HEK293T (cell line): Measurements from ENCODE around the gene DNAH12.
A peak's percentile ranks its signal among the peaks of the same experiment; 100 is the strongest.

Experiments used
- CTCF ChIA-PET: fragments of 350-600 bp; formaldehyde crosslinking; extraction: SDS; loops from one replicate; lab custom pipeline; 2021; ENCODE audit warnings: antibody characterized with exemption, inconsistent platforms; lab: Yijun Ruan, JAX
- POLR2A ChIA-PET: fragments of 350-600 bp; formaldehyde crosslinking; extraction: SDS; loops from one replicate; lab custom pipeline; 2020; ENCODE audit warnings: antibody characterized with exemption, inconsistent platforms; lab: Yijun Ruan, JAX
- DNase-seq: peaks from one replicate; pipeline ENCODE4 v3.0.0; 2012; ENCODE audit warnings: mixed read lengths; ENCODE audit errors: extremely low spot score
- ARNT ChIP-seq: fragments of 450-650 bp; IDR thresholded peaks from 2 replicates; pipeline ENCODE4 v1.6.1; 2017; ENCODE audit warnings: mild to moderate bottlenecking
- BHLHE40 ChIP-seq: fragments of 450-650 bp; IDR thresholded peaks from 2 replicates; pipeline ENCODE4 v1.6.1; 2016; ENCODE audit warnings: mild to moderate bottlenecking, moderate library complexity, borderline replicate concordance
- CTBP1 ChIP-seq: fragments of 450-650 bp; IDR thresholded peaks from 2 replicates; pipeline ENCODE4 v1.6.1; 2016; ENCODE audit warnings: borderline replicate concordance
- ELF4 ChIP-seq: fragments of 450-650 bp; IDR thresholded peaks from 2 replicates; pipeline ENCODE4 v1.6.1; 2017; ENCODE audit warnings: antibody characterized with exemption
- FOXA1 ChIP-seq: fragments of 450-650 bp; IDR thresholded peaks from 2 replicates; pipeline ENCODE4 v1.6.1; 2016; ENCODE audit warnings: mild to moderate bottlenecking
- FOXK2 ChIP-seq: fragments of 450-650 bp; IDR thresholded peaks from 2 replicates; pipeline ENCODE4 v1.6.1; 2016; ENCODE audit warnings: mild to moderate bottlenecking
- FOXM1 ChIP-seq: fragments of 450-650 bp; IDR thresholded peaks from 2 replicates; pipeline ENCODE4 v1.6.1; 2017; ENCODE audit warnings: mild to moderate bottlenecking, borderline replicate concordance
- HDGF ChIP-seq: fragments of 450-650 bp; IDR thresholded peaks from 2 replicates; pipeline ENCODE4 v1.6.1; 2017; ENCODE audit warnings: antibody characterized with exemption, borderline replicate concordance
- L3MBTL2 ChIP-seq: fragments of 450-650 bp; conservative IDR thresholded peaks from 2 replicates; pipeline ENCODE4 v1.6.1; 2016; ENCODE audit warnings: mild to moderate bottlenecking
- LEF1 ChIP-seq: fragments of 450-650 bp; IDR thresholded peaks from 2 replicates; pipeline ENCODE4 v1.6.1; 2017; ENCODE audit warnings: mild to moderate bottlenecking, borderline replicate concordance
- NFRKB ChIP-seq: fragments of 450-650 bp; IDR thresholded peaks from 2 replicates; pipeline ENCODE4 v1.6.1; 2016; ENCODE audit warnings: mild to moderate bottlenecking, moderate library complexity
- PKNOX1 ChIP-seq: fragments of 450-650 bp; IDR thresholded peaks from 2 replicates; pipeline ENCODE4 v1.6.1; 2016
- SP1 ChIP-seq: fragments of 450-650 bp; IDR thresholded peaks from 2 replicates; pipeline ENCODE4 v1.6.1; 2017
- SUZ12 ChIP-seq: fragments of 450-650 bp; IDR thresholded peaks from 2 replicates; pipeline ENCODE4 v1.6.1; 2016; ENCODE audit warnings: mild to moderate bottlenecking
- TARDBP ChIP-seq: fragments of 450-650 bp; IDR thresholded peaks from 2 replicates; pipeline ENCODE4 v1.6.1; 2016
- ZNF384 ChIP-seq: fragments of 450-650 bp; IDR thresholded peaks from 2 replicates; pipeline ENCODE4 v1.6.1; 2016

The DNAH12 gene

GRCh38 chr3:57544181-57545125 is at the start of gene DNAH12:
DNAH12 (minus strand) TSS chr3:57544344; CDS start chr3:57542870, 1,474 bp downstream.
- ChIA-PET CTCF (interaction anchor here (0.6 kb wide), 1 partner anchor 688 kb away, joined by 3 read pairs; no protein-coding TSS in a partner anchor), POLR2A (interaction anchor here (0.6 to 3.1 kb wide), 3 partner anchors 11 to 838 kb away, joined by 3 to 19 read pairs (median 5); partner anchors contain the start of genes ARF4 and PDE12)
- DNase-seq: peak; percentile 78
- peak; percentile 50; the same call in 1 of the 2 replicates for TF ChIP-seq ZNF384
- TF ChIP-seq ELF4: no peak
- TF ChIP-seq PKNOX1: peak; percentile 32

- no peak for TF ChIP-seq SP1
- no peak for TF ChIP-seq HDGF
- TF ChIP-seq SUZ12: no peak
- no peak for TF ChIP-seq FOXK2
- TF ChIP-seq ELF4: no peak
- TF ChIP-seq PKNOX1: no peak
- no peak for TF ChIP-seq NFRKB
- TF ChIP-seq TARDBP: no peak
- TF ChIP-seq L3MBTL2: no peak
- no peak for TF ChIP-seq ZNF384
- no peak for TF ChIP-seq LEF1
- no peak for TF ChIP-seq ARNT
- TF ChIP-seq FOXM1: no peak
- no peak for TF ChIP-seq FOXA1
- TF ChIP-seq BHLHE40: no peak
- no peak for TF ChIP-seq CTBP1
- POLR2A ChIA-PET: interaction anchor here (0.7 kb wide), 1 partner anchor 37 kb away, joined by 3 read pairs; the partner anchor contains the start of gene PDE12
- CTCF ChIA-PET: interaction anchor here (1.3 kb wide), 1 partner anchor 195 kb away, joined by 4 read pairs; no protein-coding TSS in a partner anchor
- DNase-seq: no peak
Observed at GRCh38 chr3:57592306-57592705, 48.2 kb upstream of the DNAH12 start.

- ChIA-PET CTCF (no interaction called here), POLR2A (interaction anchor here (1.1 kb wide), 1 partner anchor 8 kb away, joined by 3 read pairs; no protein-coding TSS in a partner anchor)
- DNase-seq: no peak
- TF ChIP-seq L3MBTL2 (no peak), ELF4 (no peak), PKNOX1 (no peak), FOXA1 (no peak), LEF1 (no peak), ARNT (no peak), ZNF384 (no peak), BHLHE40 (no peak), CTBP1 (no peak), NFRKB (no peak)
Observed at GRCh38 chr3:57587905-57588304, 43.8 kb upstream of the DNAH12 start.

GRCh38 chr3:57586778-57587177 is 42.6 kb upstream of the DNAH12 start:
- POLR2A ChIA-PET: interaction anchor here (1.6 kb wide), 1 partner anchor 11 kb away, joined by 4 read pairs; the partner anchor contains the start of gene ARF4
- DNase-seq: no peak
- CTCF ChIA-PET: no interaction called here
- TF ChIP-seq ELF4 (no peak), SUZ12 (no peak), SP1 (no peak), ZNF384 (no peak), BHLHE40 (no peak), TARDBP (no peak), LEF1 (no peak), FOXA1 (no peak), CTBP1 (no peak), L3MBTL2 (no peak), HDGF (no peak), FOXK2 (no peak), ARNT (no peak), PKNOX1 (no peak), FOXM1 (no peak), NFRKB (no peak)

GRCh38 chr3:57583544-57583943 is 39.4 kb upstream of the DNAH12 start:
- POLR2A ChIA-PET: no interaction called here
- CTCF ChIA-PET: no interaction called here
- no peak for TF ChIP-seq ELF4
- TF ChIP-seq NFRKB: no peak
- TF ChIP-seq FOXA1: no peak
- TF ChIP-seq PKNOX1: no peak
- TF ChIP-seq SP1: no peak
- no peak for TF ChIP-seq HDGF
- no peak for DNase-seq
